Endothelial cell of umbilical vein (primary cell): ENCODE measurements around the gene PGD. TPM values are rescaled to one million over a fixed set of nuclear protein-coding genes. Genes with fewer than 3 reads are reported as not detected.

Experiments
- BruUV-seq: library from RNA; stranded (reverse); fragments of 400-500 nt; replicated peaks from 2 replicates; lab custom pipeline; 2021; lab: Mats Ljungman, UMichigan
- CTCF ChIA-PET: fragments of 300-600, 350-600 bp; sonication (Branson Sonifier 250); formaldehyde crosslinking; loops from one replicate; lab custom pipeline; 2021; ENCODE audit warnings: antibody characterized with exemption, inconsistent platforms; lab: Charles Lee
- POLR2A ChIA-PET: fragments of 300-600, 350-600 bp; sonication (Branson Sonifier 250); formaldehyde crosslinking; loops from one replicate; lab custom pipeline; 2021; ENCODE audit warnings: antibody characterized with exemption, inconsistent platforms; lab: Charles Lee
- DNase-seq: peaks from one replicate; pipeline ENCODE4 v3.0.0-alpha.2; 2011; ENCODE audit warnings: low read depth, low spot score
- FAIRE-seq: peaks from 2 replicates; lab custom pipeline; 2011; peaks lifted over from hg19 to GRCh38; lab: Jason Lieb, UNC
- H2AFZ ChIP-seq: 2 replicates; pipeline ENCODE4 v1.6.0; 2012; ENCODE audit warnings: low read depth, low read length, control low read depth, inconsistent platforms
- H3K27ac ChIP-seq: 2 replicates; pipeline ENCODE4 v1.5.1; 2011; ENCODE audit warnings: low read depth, mild to moderate bottlenecking, control low read depth, low read length, moderate library complexity; ENCODE audit not compliant: insufficient read depth
- H3K27me3 ChIP-seq, 2 experiments: 2 replicates each; pipeline versions ENCODE4 v1.6.0 to v1.6.1; 2011; ENCODE audit warnings: low read length in 2 of 2, mixed read lengths in 1 of 2; ENCODE audit not compliant: control insufficient read depth in 2 of 2, insufficient read depth in 2 of 2
- H3K36me3 ChIP-seq, 2 experiments: 2 replicates in 1 of 2; 3 replicates in 1 of 2; pipeline ENCODE4 v1.5.1; 2011; ENCODE audit warnings: low read length in 2 of 2, mild to moderate bottlenecking in 1 of 2, moderate library complexity in 1 of 2; ENCODE audit not compliant: control insufficient read depth in 2 of 2, insufficient read depth in 2 of 2; ENCODE audit errors: extremely low read depth in 1 of 2
- H3K4me1 ChIP-seq: 3 replicates; pipeline ENCODE4 v1.5.1; 2011; ENCODE audit warnings: mild to moderate bottlenecking, low read length; ENCODE audit not compliant: control insufficient read depth, insufficient read depth; ENCODE audit errors: extremely low read depth
- H3K4me2 ChIP-seq: 2 replicates; pipeline ENCODE4 v1.6.1; 2011; ENCODE audit warnings: low read length, control low read depth, mixed read lengths; ENCODE audit not compliant: insufficient read depth
- H3K4me3 ChIP-seq, 3 experiments: fragments of 200-600 bp in 1 of 3; sonication (generic), shearing (Covaris generic) in 1 of 3; replicated peaks in 1 of 3; 2 replicates each; pipeline ENCODE4 v1.5.1; 2011 to 2016; ENCODE audit warnings: control low read depth in 3 of 3, low read length in 3 of 3, mild to moderate bottlenecking in 2 of 3, inconsistent platforms in 1 of 3, low read depth in 1 of 3, moderate library complexity in 1 of 3; ENCODE audit not compliant: insufficient read depth in 1 of 3
- H3K79me2 ChIP-seq: 2 replicates; pipeline ENCODE4 v1.6.0; 2012; ENCODE audit warnings: low read length, inconsistent platforms; ENCODE audit not compliant: control insufficient read depth, insufficient read depth
- H3K9ac ChIP-seq: replicated peaks from 2 replicates; pipeline ENCODE3; 2011; ENCODE audit warnings: low read length, control low read depth; ENCODE audit not compliant: insufficient read depth; ENCODE audit errors: extremely low read depth
- H3K9me1 ChIP-seq: replicated peaks from 3 replicates; pipeline ENCODE4 v1.6.0; 2011; ENCODE audit warnings: mild to moderate bottlenecking, low read length; ENCODE audit not compliant: control insufficient read depth, insufficient read depth; ENCODE audit errors: extremely low read depth
- H3K9me3 ChIP-seq: replicated peaks from 2 replicates; pipeline ENCODE4 v1.5.1; 2012; ENCODE audit warnings: low read length, inconsistent platforms; ENCODE audit not compliant: control insufficient read depth, insufficient read depth
- H4K20me1 ChIP-seq: replicated peaks from 2 replicates; pipeline ENCODE3; 2011; ENCODE audit warnings: mild to moderate bottlenecking, low read length; ENCODE audit not compliant: control insufficient read depth, insufficient read depth; ENCODE audit errors: extremely low read depth
- CTCF ChIP-seq, 2 donors: IDR thresholded peaks; 1 replicate in 1 of 2; 2 replicates in 1 of 2; pipeline ENCODE4 v1.5.1; 2011; ENCODE audit warnings: low read length in 2 of 2, mild to moderate bottlenecking in 2 of 2, moderate library complexity in 2 of 2, control low read depth in 1 of 2, inconsistent platforms in 1 of 2, low read depth in 1 of 2; ENCODE audit not compliant: insufficient read depth in 1 of 2; ENCODE audit errors: extremely low read depth in 1 of 2
- EZH2 ChIP-seq: IDR thresholded peaks from 2 replicates; pipeline ENCODE4 v1.6.1; 2012; ENCODE audit warnings: borderline replicate concordance, low read depth, mild to moderate bottlenecking, moderate library complexity, low read length, inconsistent platforms; ENCODE audit not compliant: severe bottlenecking
- FOS ChIP-seq: IDR thresholded peaks from 2 replicates; pipeline ENCODE4 v1.6.1; 2011; ENCODE audit warnings: mild to moderate bottlenecking, low read length, moderate library complexity, borderline replicate concordance; ENCODE audit not compliant: insufficient read depth
- GATA2 ChIP-seq: IDR thresholded peaks from 2 replicates; pipeline ENCODE4 v1.7.0; 2011; ENCODE audit warnings: low read depth, mild to moderate bottlenecking, moderate library complexity, mixed read lengths, low read length; ENCODE audit not compliant: insufficient read length, insufficient read depth
- JUN ChIP-seq: IDR thresholded peaks from 2 replicates; pipeline ENCODE4 v1.6.1; 2011; ENCODE audit warnings: borderline replicate concordance, low read depth; ENCODE audit not compliant: insufficient read length, insufficient read depth
- MYC ChIP-seq: IDR thresholded peaks from one replicate; pipeline ENCODE4 v1.6.1; 2011; ENCODE audit warnings: mild to moderate bottlenecking, low read depth, low read length
- POLR2A ChIP-seq: IDR thresholded peaks from 2 replicates; pipeline ENCODE4 v1.6.1; 2012; ENCODE audit warnings: low read depth, mild to moderate bottlenecking, control low read depth, low read length
- POLR2AphosphoS5 ChIP-seq: IDR thresholded peaks from 2 replicates; pipeline ENCODE4 v1.6.1; 2012; ENCODE audit warnings: low read depth, mild to moderate bottlenecking, control low read depth, low read length, moderate library complexity; ENCODE audit not compliant: insufficient read depth
- dilution Hi-C: fragments of 300-500 bp; cut with MboI; formaldehyde crosslinking; loops from one replicate; pipeline ENCODE4 v1.15.0; 2019; ENCODE audit warnings: low sequenced_read_pairs; ENCODE audit not compliant: extremely low pct_ligation_motif_present
- intact Hi-C: fragments of 100-400 bp; cut with micrococcal nuclease; formaldehyde crosslinking; loops from one replicate; pipeline ENCODE4 v1.10.0; 2022
- polyA plus RNA-seq, 4 experiments: library from polyadenylated mRNA; depleted of rRNA in 3 of 4; stranded (reverse) in 3 of 4; unstranded in 1 of 4; fragments of >200 nt; gene quantifications; 2 replicates each; pipeline versions ENCODE4 v1.2.1 to v1.2.3, GENCODE V29; 2011 to 2012; ENCODE audit warnings: missing spikeins in 1 of 4
- total RNA-seq: library from RNA; stranded (reverse); gene quantifications from 2 replicates; pipeline ENCODE4 v1.2.3, GENCODE V29; 2021
- TF ChIP-seq, protein P1 (sequence below): IDR thresholded peaks from 2 replicates; pipeline ENCODE4 v1.6.1; 2011; ENCODE audit not compliant: insufficient read depth, insufficient read length

Gene PGD
- total and polyA plus RNA-seq, 2 donors (not counting 3 experiments of a cell fraction or from before 2014, with no cell fraction given), result 196 to 303 TPM

DNA sequence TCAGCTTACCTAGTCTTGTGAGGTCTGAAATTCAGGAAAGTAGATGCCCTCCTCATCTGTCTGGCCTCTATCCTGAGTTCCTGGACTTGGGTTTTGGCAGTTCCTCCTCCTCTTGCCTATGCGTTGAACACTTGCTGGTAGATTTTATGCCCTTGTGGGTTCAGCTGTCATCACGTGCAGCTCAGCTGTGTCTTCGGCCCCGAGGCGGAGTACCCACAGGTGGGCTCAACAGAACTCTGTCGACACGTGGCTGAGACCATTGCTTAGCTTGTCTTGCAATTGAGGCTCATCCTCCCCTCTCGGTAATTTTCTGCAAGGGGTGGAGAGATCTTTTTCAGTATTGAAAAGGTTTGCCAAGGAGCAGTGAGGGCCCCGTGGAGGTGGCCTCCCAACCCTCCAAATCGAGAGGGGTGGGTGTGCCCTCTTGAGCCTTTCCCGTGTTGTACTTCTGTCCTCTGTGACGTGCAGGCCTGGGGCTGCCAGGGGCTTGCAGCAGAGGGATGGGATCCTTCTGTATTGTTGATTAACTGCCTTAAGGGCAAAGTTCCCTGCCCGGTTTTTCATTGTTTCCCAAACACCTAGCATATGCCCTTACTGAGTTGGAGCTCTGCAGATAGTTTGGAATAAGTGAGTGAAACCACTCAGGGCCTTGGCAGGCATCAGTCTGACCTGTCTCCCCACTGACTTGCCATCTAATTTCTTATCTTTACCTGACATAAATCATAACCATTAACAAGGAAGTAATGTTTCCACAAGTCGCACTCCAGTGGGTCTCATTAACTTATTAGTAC lies 34.2 kb downstream of the PGD start:
- dilution Hi-C loops (no loop called here), intact Hi-C loops (no loop called here)
- Histone ChIP-seq H3K9me3 (no peaks in the 10 kb centered on the region), H4K20me1 (no peaks in the 10 kb centered on the region), H3K27ac (no peak overlapping the region), H3K4me3 (no peak overlapping the region), H3K4me1 (peaks cover 14% of the 10 kb centered on the region), H3K79me2 (no peaks in the 10 kb centered on the region), H3K9ac (no peak overlapping the region), H3K4me2 (no peak overlapping the region), H2AFZ (no peak overlapping the region), H3K27me3 (no peaks in the 10 kb centered on the region), H3K36me3 (no peaks in the 10 kb centered on the region), H3K9me1 (no peaks in the 10 kb centered on the region)
- no peak for FAIRE-seq
- DNase-seq, result no peak
- TF ChIP-seq GATA2 (no peak), FOS (no peak), CTCF (IDR thresholded peaks at IDR 0.05; ENCODE audit: extremely low read depth in 1 of 2, insufficient read depth in 1 of 2, low read depth in 1 of 2, low read length in 2 of 2) (no peak), POLR2AphosphoS5 (no peak), JUN (no peak), EZH2 (no peak), POLR2A (no peak), MYC (no peak)
- TF ChIP-seq, protein P1, sequence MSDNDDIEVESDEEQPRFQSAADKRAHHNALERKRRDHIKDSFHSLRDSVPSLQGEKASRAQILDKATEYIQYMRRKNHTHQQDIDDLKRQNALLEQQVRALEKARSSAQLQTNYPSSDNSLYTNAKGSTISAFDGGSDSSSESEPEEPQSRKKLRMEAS, result no peak
- BruUV-seq, result no TSS peak
- ChIA-PET POLR2A (no interaction called here), CTCF (interaction anchor here (1.3 to 1.4 kb wide), 2 partner anchors 11 to 56 kb away, joined by 3 to 4 read pairs; no protein-coding TSS in a partner anchor)
